HG03025 (cell line): ENCODE data around the gene TIAM1.

Experiments used
- ATAC-seq: cut with Tn5 transposase; IDR thresholded peaks from one replicate; pipeline ENCODE4 v1.9.1; 2021; ENCODE audit warnings: mild to moderate bottlenecking, moderate library complexity; ENCODE audit not compliant: unreplicated experiment, low FRiP score

Gene TIAM1

DNA sequence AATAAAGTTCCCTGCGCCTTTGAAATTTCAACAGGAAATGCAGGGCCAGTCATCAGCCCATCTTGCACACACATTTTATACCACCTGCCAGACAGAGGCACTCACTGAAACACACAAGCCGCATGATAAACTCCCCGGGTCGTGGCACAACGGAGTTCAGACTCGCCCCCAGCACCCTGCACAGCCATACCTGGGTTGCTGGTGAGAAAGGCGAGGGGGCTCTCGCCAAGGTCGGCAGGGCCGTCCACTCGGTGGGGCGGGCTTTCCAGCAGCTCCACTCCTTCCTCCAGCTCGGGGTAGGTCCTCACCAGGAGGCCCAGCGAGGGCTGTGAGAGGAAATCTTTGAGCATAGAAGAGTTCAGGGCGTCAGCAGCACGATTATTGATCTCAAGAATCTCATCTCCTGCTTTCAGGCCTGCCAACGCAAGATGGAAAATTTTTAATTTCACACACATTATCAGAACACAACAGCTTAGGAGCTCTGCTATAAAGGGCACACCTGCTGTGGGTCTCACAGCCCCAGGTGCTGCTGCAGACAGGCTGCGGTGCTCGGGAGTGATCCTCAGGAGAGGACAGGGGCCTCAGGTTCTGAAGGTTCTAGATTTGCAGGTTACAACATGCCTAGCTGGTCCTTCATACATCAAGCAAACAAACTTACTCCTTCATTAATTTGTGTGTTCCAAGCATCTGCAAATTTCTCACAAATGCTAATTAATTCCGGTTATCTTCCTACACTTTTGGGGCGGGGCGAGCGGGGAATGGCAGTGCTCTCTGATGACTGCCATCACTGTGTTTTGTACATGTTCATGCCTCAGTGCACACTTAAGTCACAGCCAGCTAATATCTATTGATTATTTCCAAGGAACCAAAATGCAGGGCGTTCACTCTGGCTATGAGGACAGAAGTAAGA lies 161.6 kb downstream of the TIAM1 start:
- ATAC-seq: no peak

- no peak for ATAC-seq
Measured at GRCh38 chr21:31181082-31181750, 162.8 kb downstream of the TIAM1 start.

DNA sequence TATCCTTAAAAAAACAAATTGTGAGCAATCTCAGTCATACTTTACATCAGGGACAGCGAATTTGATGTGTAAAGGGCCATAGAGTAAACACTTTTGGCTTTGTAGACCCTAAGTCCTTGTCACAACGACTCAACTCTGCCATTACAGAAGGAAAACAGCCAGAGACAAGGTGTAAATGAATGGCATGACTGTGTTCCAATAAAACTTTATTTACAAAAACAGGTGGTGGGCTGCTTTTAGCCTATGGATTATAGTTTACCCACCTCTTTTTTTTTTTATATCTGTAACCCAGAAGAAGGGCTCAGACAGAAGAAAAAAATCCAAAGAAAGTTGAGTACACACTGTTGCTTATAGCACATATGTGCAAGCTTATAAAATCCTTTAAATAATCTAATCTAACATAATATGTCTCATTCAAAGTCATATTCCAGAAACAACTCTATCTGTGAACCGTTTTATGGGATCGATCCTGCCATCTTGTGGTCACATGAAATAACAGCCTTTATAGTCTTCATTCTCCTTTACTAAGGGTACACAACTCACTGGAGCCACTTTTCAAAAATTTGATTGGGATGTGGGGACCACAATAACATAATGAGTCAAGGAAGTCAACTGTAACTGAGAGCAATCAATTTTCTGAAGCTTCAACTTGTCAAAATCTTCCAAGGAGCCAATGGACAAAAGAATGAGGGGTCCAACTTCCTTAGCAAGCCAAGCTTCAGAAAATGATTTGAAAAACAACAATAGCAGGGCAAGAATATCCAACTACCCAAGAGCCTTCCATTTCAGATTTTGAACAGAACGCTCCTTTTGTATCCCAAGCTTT lies 163.6 kb downstream of the TIAM1 start:
- no peak for ATAC-seq

DNA sequence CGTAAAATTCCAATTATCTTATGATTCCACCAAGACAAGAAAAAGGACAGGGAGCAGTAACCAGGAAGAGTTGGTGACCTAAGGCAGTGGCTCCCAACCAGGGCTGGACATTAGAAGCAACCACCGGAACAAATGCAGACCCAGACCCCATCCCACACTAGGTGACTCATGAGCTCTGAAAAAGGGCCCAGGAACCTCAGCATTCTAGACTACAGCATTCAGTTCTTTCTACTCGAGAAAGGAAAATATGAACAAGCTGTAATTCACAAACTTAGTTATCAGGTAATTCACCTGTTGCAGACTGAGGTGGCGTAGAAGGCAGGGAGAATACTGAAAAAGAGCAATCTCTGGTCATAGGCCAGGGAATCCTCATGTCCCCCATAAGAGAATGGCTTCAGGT lies 167.3 kb downstream of the TIAM1 start:
- no peak for ATAC-seq

DNA sequence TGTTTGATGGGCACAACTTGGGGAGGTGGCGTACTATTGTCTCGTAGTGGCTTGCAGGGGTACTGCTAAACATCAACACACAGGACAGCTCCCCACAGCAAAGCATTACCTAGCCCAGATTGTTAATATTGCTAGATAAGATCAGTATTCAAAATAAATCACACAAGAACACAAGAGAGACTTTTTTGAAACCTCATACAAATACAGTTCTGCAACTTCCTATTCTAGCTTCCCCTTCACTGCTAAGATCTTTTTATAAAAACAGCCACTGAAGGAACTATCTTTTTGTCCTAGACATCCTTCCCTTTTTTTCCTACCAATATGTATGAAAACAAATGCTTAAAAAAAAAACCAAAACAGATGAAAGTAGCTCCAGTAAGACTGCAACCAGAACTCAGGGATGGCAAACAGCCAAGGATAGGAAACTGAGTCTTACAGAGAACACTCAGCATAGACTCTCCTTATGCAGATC lies 167.9 kb downstream of the TIAM1 start:
- ATAC-seq: no peak

DNA sequence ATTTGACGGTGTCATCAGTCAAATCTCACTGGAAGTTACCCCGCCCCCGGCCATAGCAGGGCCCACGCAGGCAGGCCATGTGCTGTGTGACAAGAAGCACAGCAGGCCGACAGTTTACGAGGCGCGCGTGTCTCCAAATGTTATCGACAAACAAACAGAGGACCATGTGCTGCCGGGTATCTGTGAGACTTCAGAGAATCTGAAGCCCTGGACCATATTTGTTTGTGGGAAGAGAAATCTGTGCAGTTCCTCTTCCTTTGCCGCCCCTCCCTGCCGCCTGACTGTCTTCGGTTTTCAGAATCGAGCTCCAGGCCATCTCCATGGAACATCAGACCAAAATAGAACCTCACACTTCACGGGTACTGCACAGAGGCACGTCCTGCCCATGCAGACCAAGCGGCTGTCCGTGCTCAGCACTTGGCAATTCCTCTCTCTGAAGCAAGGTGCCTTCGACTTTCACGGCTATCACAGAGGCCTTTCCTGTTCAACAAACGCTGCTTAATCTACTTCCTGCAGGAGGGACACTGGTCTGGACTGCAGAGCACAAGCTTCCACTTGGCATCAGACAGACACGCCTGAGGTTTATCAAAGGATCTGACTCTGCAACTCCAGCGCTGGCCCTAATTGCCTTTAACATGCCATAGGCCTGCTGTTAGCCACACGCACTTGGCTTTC lies 170.0 kb downstream of the TIAM1 start:
- no peak for ATAC-seq

GRCh38 chr21:31172328-31172727 lies 171.7 kb downstream of the TIAM1 start:
- no peak for ATAC-seq

- ATAC-seq: no peak
Measured at GRCh38 chr21:31164713-31165694, 179.1 kb downstream of the TIAM1 start.

DNA sequence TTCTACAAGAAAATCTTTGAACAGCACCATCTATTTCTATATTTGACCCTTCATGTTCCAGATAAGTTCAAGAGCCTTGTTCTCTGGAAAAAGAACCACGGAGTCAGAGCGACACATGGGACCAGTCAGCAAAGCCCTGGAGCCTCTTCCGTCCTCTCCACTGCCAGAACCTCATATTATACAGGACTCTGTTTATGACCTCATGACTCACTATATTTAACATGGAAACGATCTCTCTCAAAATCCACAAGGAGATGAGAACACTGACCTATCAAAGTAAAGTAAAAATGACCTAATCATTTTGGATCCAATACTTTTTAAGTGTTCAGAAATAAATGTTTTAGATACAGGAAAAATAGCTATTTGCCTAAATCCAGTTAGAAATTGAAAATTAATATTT lies 181.2 kb downstream of the TIAM1 start:
- no peak for ATAC-seq

DNA sequence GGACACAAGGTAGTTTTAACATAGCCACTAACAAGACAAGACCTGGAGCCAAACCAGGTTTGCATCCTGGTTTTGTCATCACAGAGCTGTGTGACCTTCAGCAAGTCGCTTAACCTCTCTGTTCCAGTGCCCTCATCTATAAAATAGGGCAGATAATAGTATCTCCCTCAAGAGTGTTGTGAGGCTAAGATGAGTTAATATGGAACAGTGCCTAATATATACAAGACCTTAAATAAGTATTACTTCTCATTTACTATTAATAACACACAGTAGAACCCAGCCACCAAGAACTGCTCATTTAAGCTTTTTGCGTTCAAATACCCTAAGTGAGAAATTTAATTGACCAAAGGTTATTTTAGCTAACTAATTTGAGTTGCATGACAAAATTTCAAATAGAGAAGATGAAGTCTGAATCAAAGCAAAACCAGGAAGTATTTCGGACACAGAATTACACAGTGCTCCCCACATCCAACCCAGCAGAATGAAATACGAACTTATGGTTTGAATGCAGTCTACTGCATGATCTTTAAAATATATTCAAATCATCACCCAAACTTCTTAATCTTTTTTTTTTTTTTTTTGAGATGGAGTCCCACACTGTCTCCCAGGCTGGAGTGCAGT lies 181.9 kb downstream of the TIAM1 start:
- no peak for ATAC-seq

DNA sequence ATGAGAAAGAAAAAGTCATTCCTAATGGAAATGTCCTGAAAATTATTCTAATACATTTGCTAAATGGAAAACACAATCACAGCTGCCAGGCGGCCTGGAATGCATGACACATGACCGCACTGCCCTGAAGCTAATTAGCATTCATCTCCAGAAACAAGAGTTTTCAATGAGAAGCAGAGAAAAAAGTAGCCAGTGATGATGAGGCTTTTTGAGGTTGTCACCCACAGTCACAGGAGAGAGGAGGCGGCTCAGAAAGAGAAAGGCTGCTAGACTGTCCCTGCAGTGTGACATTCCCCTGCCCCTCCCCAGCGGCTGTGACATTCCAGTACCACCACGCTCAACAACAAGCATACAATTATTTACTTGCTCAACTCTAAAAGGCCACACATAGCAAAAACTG lies 182.9 kb downstream of the TIAM1 start:
- ATAC-seq: no peak

GRCh38 chr21:31159808-31160207 lies 184.3 kb downstream of the TIAM1 start:
- ATAC-seq: no peak

DNA sequence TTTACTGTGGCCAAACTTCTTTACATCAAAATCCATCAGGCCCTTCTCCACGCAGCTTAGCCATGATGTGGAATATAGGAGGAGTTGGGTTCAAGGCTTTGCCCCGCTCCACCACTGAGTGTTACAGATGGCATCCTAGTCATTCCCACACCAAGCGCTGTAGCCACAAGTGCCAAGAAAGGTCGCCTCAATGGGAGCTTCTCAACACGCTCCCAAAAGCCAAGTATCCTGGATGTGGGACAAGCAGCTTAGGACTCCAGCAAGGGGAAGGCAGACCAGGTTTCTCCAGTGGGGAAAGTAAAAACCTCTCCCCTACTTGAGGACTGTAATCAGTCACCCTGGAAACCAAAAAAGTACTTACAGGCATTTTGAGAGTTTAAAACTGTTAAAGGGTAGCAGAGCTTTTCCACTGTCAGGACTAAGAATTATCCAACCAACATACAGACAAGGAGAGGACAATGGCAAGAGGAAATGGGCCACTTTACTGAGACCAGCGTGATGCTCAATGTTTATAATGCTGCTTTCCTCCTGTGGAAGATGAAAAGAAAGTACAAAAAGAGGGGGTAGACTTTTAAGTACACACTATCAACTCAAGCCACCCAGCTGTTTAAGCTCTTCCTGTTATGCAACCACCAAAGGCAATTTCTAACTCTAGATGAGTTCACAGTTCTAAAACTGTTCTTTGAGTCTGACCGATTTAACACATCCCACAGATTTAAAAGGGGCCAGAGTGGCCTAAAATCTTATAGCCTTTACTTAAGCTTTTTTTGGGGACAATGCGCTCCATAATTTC lies 185.1 kb downstream of the TIAM1 start:
- ATAC-seq: no peak

- ATAC-seq: no peak
Measured at GRCh38 chr21:31157756-31158155, 186.3 kb downstream of the TIAM1 start.

DNA sequence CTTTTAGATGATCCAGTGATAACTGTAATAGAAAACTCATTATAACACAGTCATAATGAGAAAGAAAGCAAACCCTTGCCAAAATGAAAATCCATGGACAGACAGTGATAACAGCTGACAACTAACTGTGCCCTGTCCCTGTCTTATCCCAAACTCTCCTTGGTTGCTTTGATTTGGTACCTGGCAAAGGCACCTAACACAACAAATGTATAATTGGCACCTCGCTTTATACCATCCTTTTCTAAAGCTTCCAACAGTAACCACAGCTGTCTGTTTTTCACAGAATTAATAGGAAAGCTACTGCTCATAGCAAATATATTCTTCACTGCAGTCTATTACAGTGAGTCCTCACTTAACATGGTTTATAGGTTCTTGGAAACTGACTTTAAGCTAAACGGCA lies 187.4 kb downstream of the TIAM1 start:
- no peak for ATAC-seq

GRCh38 chr21:31156169-31156568 lies 187.9 kb downstream of the TIAM1 start:
- ATAC-seq: no peak

DNA sequence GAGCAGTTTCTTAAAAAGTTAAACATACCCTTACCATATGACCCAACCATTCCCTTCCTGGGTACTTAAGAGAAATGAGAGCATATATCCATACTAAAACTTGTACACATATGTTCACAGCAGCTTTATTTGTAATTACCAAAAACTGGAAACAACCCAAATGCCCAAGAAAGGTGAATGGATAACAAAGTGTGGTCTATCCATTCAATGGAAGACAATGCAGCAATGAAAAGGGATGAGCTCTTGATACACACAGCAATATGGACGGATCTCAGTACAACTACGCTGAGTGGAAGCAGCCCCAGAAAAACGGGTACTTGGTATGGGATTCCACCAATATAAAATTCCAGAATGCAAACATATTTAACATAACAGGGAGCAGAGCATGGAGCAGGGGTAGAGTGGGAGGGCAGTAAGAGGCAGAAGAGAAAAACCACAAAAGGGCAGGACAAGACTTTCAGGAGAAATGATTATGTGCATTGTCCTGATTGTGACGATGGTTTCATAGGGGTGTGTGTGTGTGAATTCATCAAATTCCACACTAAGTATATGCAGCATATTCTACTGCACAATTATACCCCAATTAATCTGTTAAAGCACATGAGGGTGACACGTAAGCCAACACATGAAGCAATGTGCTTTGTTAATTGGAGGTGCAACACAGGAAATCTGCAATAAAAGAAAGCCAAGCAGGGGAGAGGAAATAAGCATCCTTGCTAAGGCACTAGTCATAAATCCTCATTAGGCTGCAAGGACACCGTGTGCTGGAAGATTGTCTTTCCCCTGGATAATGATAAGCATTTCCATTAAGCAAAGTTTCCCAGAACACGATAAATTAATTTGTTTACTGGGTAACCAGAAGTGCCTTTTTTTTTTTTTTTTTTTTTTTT lies 192.7 kb downstream of the TIAM1 start:
- no peak for ATAC-seq
